ENCODE measurements around the gene VGLL4. TPM values are rescaled to one million over a fixed set of nuclear protein-coding genes. Genes with fewer than 3 reads are reported as not detected.

Gene VGLL4
- total and polyA plus RNA-seq, 2 of the 4 experiments (the other 2 are of a cell fraction), result 26.2 to 35.4 TPM

DNA sequence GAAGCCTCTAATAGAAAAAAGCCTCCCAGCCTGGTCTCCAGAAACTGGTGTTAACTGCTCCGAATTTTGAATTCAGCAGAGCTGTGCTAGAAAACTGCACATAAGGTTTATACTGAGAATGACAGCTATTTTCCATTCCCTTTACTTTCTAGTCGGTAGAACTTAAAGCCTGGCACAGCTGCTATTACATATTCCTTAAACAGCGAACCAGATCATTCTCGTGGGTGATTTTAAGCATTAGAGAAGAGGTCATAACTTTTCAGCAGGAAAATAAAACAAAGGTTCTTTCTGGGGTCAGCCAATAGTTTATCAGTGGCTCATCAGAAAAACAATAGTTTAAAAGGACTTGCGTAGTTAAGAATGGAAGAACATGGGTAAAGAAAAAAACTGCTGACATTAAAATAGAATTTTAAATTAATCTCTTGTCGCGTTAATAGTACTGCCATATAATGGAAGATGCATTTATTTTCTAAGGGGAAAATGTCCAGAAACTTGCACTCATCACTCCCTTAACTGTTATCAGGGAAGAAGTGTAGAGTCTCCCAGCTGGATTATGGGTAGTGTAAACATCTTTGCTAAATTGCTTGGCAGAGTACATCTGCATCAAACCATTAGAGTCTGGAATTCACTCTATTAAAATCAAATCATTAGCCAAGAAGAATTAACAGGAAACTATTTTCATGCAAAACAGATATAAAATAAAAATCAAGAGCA is 7.9 kb downstream of the VGLL4 start:
- Histone ChIP-seq H4K20me1 (ENCODE audit: insufficient read depth, low read length) (peaks cover 84% of the 10 kb centered on the region), H3K4me2 (ENCODE audit: low read depth, low read length) (peak overlapping the region; percentile 57), H3K9ac (ENCODE audit: low read depth, low read length) (peak overlapping the region; percentile 10; the same call in 1 of the 2 replicates)

More for the DNA sequence above, 7.9 kb downstream of the VGLL4 start:
- TF ChIP-seq NFE2L2 (IDR thresholded peaks at IDR 0.05; ENCODE audit: low read depth, low read length) (no peak), SMC3 (IDR thresholded peaks at IDR 0.05; ENCODE audit: low read depth, low read length) (no peak)
- TF ChIP-seq, protein P1, sequence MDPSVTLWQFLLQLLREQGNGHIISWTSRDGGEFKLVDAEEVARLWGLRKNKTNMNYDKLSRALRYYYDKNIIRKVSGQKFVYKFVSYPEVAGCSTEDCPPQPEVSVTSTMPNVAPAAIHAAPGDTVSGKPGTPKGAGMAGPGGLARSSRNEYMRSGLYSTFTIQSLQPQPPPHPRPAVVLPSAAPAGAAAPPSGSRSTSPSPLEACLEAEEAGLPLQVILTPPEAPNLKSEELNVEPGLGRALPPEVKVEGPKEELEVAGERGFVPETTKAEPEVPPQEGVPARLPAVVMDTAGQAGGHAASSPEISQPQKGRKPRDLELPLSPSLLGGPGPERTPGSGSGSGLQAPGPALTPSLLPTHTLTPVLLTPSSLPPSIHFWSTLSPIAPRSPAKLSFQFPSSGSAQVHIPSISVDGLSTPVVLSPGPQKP (IDR thresholded peaks at IDR 0.05; ENCODE audit: borderline replicate concordance, low read depth, low read length), result no peak
- no peak overlapping the region for H2BK20ac ChIP-seq (ENCODE audit: low read depth, low read length)
- H2AFZ ChIP-seq (replicated peaks; ENCODE audit: low read length, poor library complexity), result no peak overlapping the region
- peaks cover 2 to 66% of the 10 kb centered on the region in 2 experiments; a peak in 3 of 4 replicates for H3K79me1 ChIP-seq (ENCODE audit: low read depth in 1 of 2, low read length in 2 of 2)
- dilution Hi-C loops (cut with HindIII; ENCODE audit: low sequenced_read_pairs, unreplicated experiment) (no loop called here), intact Hi-C loops (cut with micrococcal nuclease) (loop anchor here (2.0 kb wide), 1 partner anchor 75 kb away; no protein-coding TSS in a partner anchor), in situ Hi-C loops (cut with MboI; ENCODE audit: low sequenced_read_pairs) (loop anchor here (5.0 kb wide), 1 partner anchor 34 kb away; no protein-coding TSS in a partner anchor)
- H3K4me3 ChIP-seq (ENCODE audit: insufficient read depth, low read depth, low read length), result no peak overlapping the region
- BruUV-seq (replicated peaks), result no TSS peak
- no peak overlapping the region; the same call in 1 of the 2 replicates for H4K91ac ChIP-seq (ENCODE audit: insufficient read depth, low read depth, low read length)
- H3K4ac ChIP-seq (ENCODE audit: low read depth, low read length), result no peak overlapping the region
- ChIA-PET POLR2A (ENCODE audit: unreplicated experiment) (no interaction called here), CTCF (interaction anchor here (0.6 kb wide), 1 partner anchor 169 kb away, joined by 3 read pairs; no protein-coding TSS in a partner anchor)
- peaks cover 47% of the 10 kb centered on the region for H3K4me1 ChIP-seq (ENCODE audit: control insufficient read depth, insufficient read depth, low read length)
- H3K9me3 ChIP-seq (ENCODE audit: control insufficient read depth, insufficient read depth, low read length), result no peaks in the 10 kb centered on the region
- H2BK15ac ChIP-seq (ENCODE audit: low read depth, low read length), result no peak overlapping the region
- no peak overlapping the region for H2BK120ac ChIP-seq (ENCODE audit: low read depth, low read length)
- no peak overlapping the region for H3K23ac ChIP-seq (ENCODE audit: low read depth, low read length)
- H2BK5ac ChIP-seq (ENCODE audit: low read depth, low read length, poor library complexity, severe bottlenecking), result no peak overlapping the region
- peak overlapping the region; percentile 73; the same call in 1 of the 2 replicates for H3K18ac ChIP-seq (ENCODE audit: low read depth, low read length)
- no CpG with 5 or more reads among the region's 7 CpGs for WGBS, 2 experiments (ENCODE audit: extremely low coverage in 2 of 2, insufficient read length in 1 of 2)
- H3K27me3 ChIP-seq (ENCODE audit: control insufficient read depth, insufficient read depth, low read length), result no peaks in the 10 kb centered on the region
- no peak overlapping the region for H3K27ac ChIP-seq (ENCODE audit: insufficient read depth, low read length)
- H4K5ac ChIP-seq (ENCODE audit: low read depth, low read length), result no peak overlapping the region
- H2AK5ac ChIP-seq (ENCODE audit: low read depth, low read length), result no peak overlapping the region
- no peak for DNase-seq
- peak; percentile 34; the same call in 1 of the 2 replicates for ATAC-seq (ENCODE audit: low read depth)
- peaks cover 10% of the 10 kb centered on the region for H3K36me3 ChIP-seq (ENCODE audit: control insufficient read depth, insufficient read depth, low read length)
- no peak overlapping the region for H2AK9ac ChIP-seq (replicated peaks; ENCODE audit: low read depth, low read length, poor library complexity)
- H3K14ac ChIP-seq (replicated peaks; ENCODE audit: low read depth, low read length), result no peak overlapping the region
- no peak overlapping the region for H3K56ac ChIP-seq (ENCODE audit: extremely low read depth, insufficient read depth, low read length)
- peaks cover 27% of the 10 kb centered on the region for H3K9me1 ChIP-seq (ENCODE audit: insufficient read depth, low read length)
- no peak overlapping the region for H4K8ac ChIP-seq (ENCODE audit: low read depth in 2 of 2, low read length in 2 of 2)

All from IMR-90 (cell line).